ENCODE measurements around the gene NEU1. TPM values are rescaled to one million over a fixed set of nuclear protein-coding genes. Genes with fewer than 3 reads are reported as not detected.

The NEU1 gene
- total RNA-seq, 4 donors from 2014 or later, result 20.5 to 28.4 (median 23.4) TPM

GRCh38 chr6:31886541-31886991 is 23.9 kb upstream of the NEU1 start:
- no peak overlapping the region for H3K4me3 ChIP-seq
- intact Hi-C loops (cut with DNase I; ENCODE audit: low total_unique reads), result no loop called here
- H3K9me3 ChIP-seq, result no peaks in the 10 kb centered on the region
- TF ChIP-seq CTCF (IDR thresholded peaks at IDR 0.05) (no peak), POLR2A (IDR thresholded peaks at IDR 0.05) (no peak)
- no peaks in the 10 kb centered on the region for H3K36me3 ChIP-seq
- no peak overlapping the region for H3K27ac ChIP-seq
- H3K4me1 ChIP-seq, result no peaks in the 10 kb centered on the region
- H3K27me3 ChIP-seq, result no peaks in the 10 kb centered on the region
- DNase-seq, result no peak

GRCh38 chr6:31884528-31885035 is 22.0 kb upstream of the NEU1 start:
- no peaks in the 10 kb centered on the region for H3K27me3 ChIP-seq
- no peak overlapping the region for H3K27ac ChIP-seq
- TF ChIP-seq CTCF (IDR thresholded peaks at IDR 0.05) (no peak), POLR2A (IDR thresholded peaks at IDR 0.05) (no peak)
- no peaks in the 10 kb centered on the region for H3K36me3 ChIP-seq
- intact Hi-C loops (cut with DNase I; ENCODE audit: low total_unique reads), result no loop called here
- H3K4me1 ChIP-seq, result no peaks in the 10 kb centered on the region
- no peak overlapping the region for H3K4me3 ChIP-seq
- H3K9me3 ChIP-seq, result no peaks in the 10 kb centered on the region
- no peak for DNase-seq

GRCh38 chr6:31883676-31884075 is 21.1 kb upstream of the NEU1 start:
- Histone ChIP-seq H3K4me3 (no peak overlapping the region), H3K36me3 (no peaks in the 10 kb centered on the region), H3K9me3 (no peaks in the 10 kb centered on the region), H3K4me1 (no peaks in the 10 kb centered on the region), H3K27me3 (no peaks in the 10 kb centered on the region), H3K27ac (no peak overlapping the region)
- intact Hi-C loops (cut with DNase I; ENCODE audit: low total_unique reads), result no loop called here
- no peak for TF ChIP-seq CTCF (IDR thresholded peaks at IDR 0.05)
- TF ChIP-seq POLR2A (IDR thresholded peaks at IDR 0.05), result no peak
- DNase-seq, result no peak

GRCh38 chr6:31882344-31882743 is 19.7 kb upstream of the NEU1 start:
- no peak overlapping the region for H3K27ac ChIP-seq
- H3K27me3 ChIP-seq, result no peaks in the 10 kb centered on the region
- no peak for DNase-seq
- no peaks in the 10 kb centered on the region for H3K36me3 ChIP-seq
- intact Hi-C loops (cut with DNase I; ENCODE audit: low total_unique reads), result no loop called here
- H3K4me1 ChIP-seq, result no peaks in the 10 kb centered on the region
- TF ChIP-seq POLR2A (IDR thresholded peaks at IDR 0.05) (no peak), CTCF (IDR thresholded peaks at IDR 0.05) (no peak)
- H3K4me3 ChIP-seq, result no peak overlapping the region
- H3K9me3 ChIP-seq, result no peaks in the 10 kb centered on the region

GRCh38 chr6:31881136-31881859 is 18.7 kb upstream of the NEU1 start:
- no peak for DNase-seq
- Histone ChIP-seq H3K4me3 (no peak overlapping the region), H3K36me3 (no peaks in the 10 kb centered on the region), H3K27ac (no peak overlapping the region), H3K9me3 (no peaks in the 10 kb centered on the region), H3K4me1 (no peaks in the 10 kb centered on the region), H3K27me3 (no peaks in the 10 kb centered on the region)
- intact Hi-C loops (cut with DNase I; ENCODE audit: low total_unique reads), result no loop called here
- TF ChIP-seq POLR2A (IDR thresholded peaks at IDR 0.05) (no peak), CTCF (IDR thresholded peaks at IDR 0.05) (no peak)
